ENCODE results near the gene TECPR1. TPM values are rescaled to one million over a fixed set of nuclear protein-coding genes. Genes with fewer than 3 reads are reported as not detected.

TECPR1 gene
- polyA plus RNA-seq, 2 of the 4 experiments (the other 2 are of a cell fraction) = 2.5 to 11.1 TPM

GRCh38 chr7:98236355-98237185 is 15.5 kb downstream of the TECPR1 start:
- no peak for TF ChIP-seq POLR2AphosphoS2 (conservative IDR thresholded peaks at IDR 0.05; ENCODE audit: low read length)
- no peak for TF ChIP-seq RAD21 (conservative IDR thresholded peaks at IDR 0.05 in 1 of 2, IDR thresholded peaks at IDR 0.05 in 1 of 2)
- TF ChIP-seq SREBF2 (IDR thresholded peaks at IDR 0.05) = no peak
- TF ChIP-seq MAX (IDR thresholded peaks at IDR 0.05) = no peak
- no peak for TF ChIP-seq TP53 (CRISPR knock-in tag; IDR thresholded peaks at IDR 0.05)
- TF ChIP-seq HOXA7 (CRISPR knock-in tag; IDR thresholded peaks at IDR 0.05) = no peak
- no peak for TF ChIP-seq KDM5A (IDR thresholded peaks at IDR 0.05)
- Histone ChIP-seq H3K4me2 (no peak overlapping the region), H3K4me1 (no peaks in the 10 kb centered on the region), H3K27ac (no peak overlapping the region), H3K4me3 (no peak overlapping the region), H3K9me3 (no peaks in the 10 kb centered on the region)
- ChIA-PET POLR2A (no interaction called here), CTCF (interaction anchor here (1.0 kb wide), 1 partner anchor 69 kb away, joined by 3 read pairs; no protein-coding TSS in a partner anchor)
- FAIRE-seq (no peak), DNase-seq (ENCODE audit: low read depth in 1 of 2, low spot score in 1 of 2) (no peak), ATAC-seq (no peak)
- 93% methylated on average over 17 of the region's 25 CpGs for WGBS (ENCODE audit: missing lambda C conversion rate)

GRCh38 chr7:98235901-98236300 is 16.1 kb downstream of the TECPR1 start:
- Histone ChIP-seq H3K4me3 (no peak overlapping the region), H3K4me2 (no peak overlapping the region), H3K9me3 (no peaks in the 10 kb centered on the region), H3K27ac (no peak overlapping the region), H3K4me1 (no peaks in the 10 kb centered on the region)
- TF ChIP-seq TFCP2L1 (CRISPR knock-in tag; IDR thresholded peaks at IDR 0.05) (no peak), HEYL (CRISPR knock-in tag; IDR thresholded peaks at IDR 0.05) (no peak), CHD2 (IDR thresholded peaks at IDR 0.05; ENCODE audit: low read length, partially characterized antibody) (no peak), NPAS2 (CRISPR knock-in tag; IDR thresholded peaks at IDR 0.05; ENCODE audit: borderline replicate concordance) (no peak), ZFP36 (IDR thresholded peaks at IDR 0.05; ENCODE audit: borderline replicate concordance, partially characterized antibody) (no peak), PBX3 (IDR thresholded peaks at IDR 0.05) (no peak), NFE2L2 (conservative IDR thresholded peaks at IDR 0.05; ENCODE audit: low read length) (no peak), CBX2 (IDR thresholded peaks at IDR 0.05; ENCODE audit: borderline replicate concordance, low read depth) (no peak), NR3C1 (IDR thresholded peaks at IDR 0.05) (no peak), ZSCAN20 (CRISPR knock-in tag; IDR thresholded peaks at IDR 0.05) (no peak), CHD4 (IDR thresholded peaks at IDR 0.05; ENCODE audit: borderline replicate concordance) (no peak), KDM1A (IDR thresholded peaks at IDR 0.05; ENCODE audit: low read depth) (no peak), SREBF2 (IDR thresholded peaks at IDR 0.05) (no peak), HDAC2 (IDR thresholded peaks at IDR 0.05) (no peak)
- no peak for FAIRE-seq
- ChIA-PET POLR2A (no interaction called here), CTCF (interaction anchor here (1.0 to 1.5 kb wide), 2 partner anchors 68 to 214 kb away, joined by 3 to 5 read pairs; no protein-coding TSS in a partner anchor)
- no peak for ATAC-seq
- no peak for DNase-seq (ENCODE audit: low read depth in 1 of 2, low spot score in 1 of 2)
- WGBS (ENCODE audit: missing lambda C conversion rate) = 81% methylated on average over 11 of the region's 11 CpGs

GRCh38 chr7:98234429-98235147 is 17.4 kb downstream of the TECPR1 start:
- H3K4me1 ChIP-seq = no peaks in the 10 kb centered on the region
- H3K4me2 ChIP-seq = no peak overlapping the region
- DNase-seq (ENCODE audit: low read depth in 1 of 2, low spot score in 1 of 2) (no peak), ATAC-seq (peak in 1 of 2 experiments; percentile 31; a peak in 2 of 6 replicates), FAIRE-seq (no peak)
- CTCF ChIA-PET = interaction anchor here (0.6 to 1.5 kb wide), 4 partner anchors 20 to 213 kb away, joined by 3 to 5 read pairs (median 3); no protein-coding TSS in a partner anchor
- POLR2A ChIA-PET = interaction anchor here (1.3 kb wide), 1 partner anchor 32 kb away, joined by 3 read pairs; no protein-coding TSS in a partner anchor
- no peaks in the 10 kb centered on the region for H3K9me3 ChIP-seq
- H3K4me3 ChIP-seq = no peak overlapping the region
- WGBS (ENCODE audit: missing lambda C conversion rate) = 91% methylated on average over 10 of the region's 10 CpGs
- no peak overlapping the region for H3K27ac ChIP-seq
- TF ChIP-seq PBX3 (IDR thresholded peaks at IDR 0.05) = no peak
- no peak for TF ChIP-seq HEYL (CRISPR knock-in tag; IDR thresholded peaks at IDR 0.05)
- no peak for TF ChIP-seq CEBPB (IDR thresholded peaks at IDR 0.05)
- no peak for TF ChIP-seq CHD4 (IDR thresholded peaks at IDR 0.05; ENCODE audit: borderline replicate concordance)
- no peak for TF ChIP-seq ELK1 (IDR thresholded peaks at IDR 0.05; ENCODE audit: low read depth, low read length)
- TF ChIP-seq RFX5 (IDR thresholded peaks at IDR 0.05) = no peak
- TF ChIP-seq REST (IDR thresholded peaks at IDR 0.05) = no peak
- TF ChIP-seq RCOR1 (IDR thresholded peaks at IDR 0.05; ENCODE audit: low read depth, low read length) = no peak
- no peak for TF ChIP-seq TFCP2L1 (CRISPR knock-in tag; IDR thresholded peaks at IDR 0.05)
